PC-9 (cell line): ENCODE data around the gene EMSY. TPM values are rescaled to one million over a fixed set of nuclear protein-coding genes. Genes with fewer than 3 reads are reported as not detected.

Source experiments
- BruUV-seq: library from RNA; stranded (reverse); fragments of 400-500 nt; replicated peaks from 2 replicates; lab custom pipeline; 2021; lab: Mats Ljungman, UMichigan
- CTCF ChIA-PET: fragments of 300-600 bp; sonication (Branson Sonifier 250); formaldehyde crosslinking; loops from one replicate; lab custom pipeline; 2022; ENCODE audit warnings: antibody characterized with exemption; lab: Charles Lee
- POLR2A ChIA-PET: fragments of 300-600 bp; sonication (Branson Sonifier 250); formaldehyde crosslinking; loops from one replicate; lab custom pipeline; 2022; ENCODE audit warnings: antibody characterized with exemption; ENCODE audit not compliant: unreplicated experiment; lab: Charles Lee
- DNase-seq, 2 experiments: peaks; one replicate each; pipeline versions ENCODE4 v3.0.0 to v3.0.0-alpha.2; 2015 to 2022; ENCODE audit warnings: mixed read lengths in 1 of 2
- H2AFZ ChIP-seq: fragments of 200-600 bp; sonication (generic); 2 replicates; pipeline ENCODE4 v1.8.1; 2017; ENCODE audit warnings: antibody characterized with exemption
- H3F3A ChIP-seq: fragments of 200-600 bp; sonication (generic); 2 replicates; pipeline ENCODE4 v1.8.1; 2017; ENCODE audit warnings: antibody characterized with exemption, mild to moderate bottlenecking, low read depth; ENCODE audit not compliant: insufficient read depth
- H3K27ac ChIP-seq: fragments of 200-600 bp; sonication (generic); 2 replicates; pipeline ENCODE4 v1.6.1; 2016; ENCODE audit warnings: mixed run types
- H3K27me3 ChIP-seq: fragments of 200-600 bp; sonication (generic); 2 replicates; pipeline ENCODE4 v1.6.1; 2016; ENCODE audit warnings: low read depth, mixed run types; ENCODE audit not compliant: insufficient read depth
- H3K36me3 ChIP-seq: fragments of 200-600 bp; sonication (generic); 2 replicates; pipeline ENCODE4 v1.6.1; 2016; ENCODE audit warnings: low read depth, mixed run types
- H3K4me1 ChIP-seq: fragments of 200-600 bp; sonication (generic); replicated peaks from 2 replicates; pipeline ENCODE4 v1.6.1; 2016; ENCODE audit warnings: mixed run types; ENCODE audit not compliant: insufficient read depth
- H3K4me2 ChIP-seq: fragments of 200-600 bp; sonication (generic); 2 replicates; pipeline ENCODE4 v1.6.1; 2017; ENCODE audit warnings: mixed run types
- H3K4me3 ChIP-seq: fragments of 200-600 bp; sonication (generic); 2 replicates; pipeline ENCODE4 v1.6.1; 2016; ENCODE audit warnings: mixed run types
- H3K79me2 ChIP-seq: fragments of 200-600 bp; sonication (generic); 2 replicates; pipeline ENCODE4 v1.6.1; 2017; ENCODE audit warnings: low read depth, mixed run types
- H3K9me2 ChIP-seq: fragments of 200-600 bp; sonication (generic); 2 replicates; pipeline ENCODE4 v1.8.1; 2017; ENCODE audit warnings: mild to moderate bottlenecking; ENCODE audit not compliant: insufficient read depth
- H3K9me3 ChIP-seq: fragments of 200-600 bp; sonication (generic); 2 replicates; pipeline ENCODE4 v1.8.1; 2016; ENCODE audit warnings: low read depth; ENCODE audit not compliant: insufficient read depth
- H4K20me1 ChIP-seq: fragments of 200-600 bp; sonication (generic); 2 replicates; pipeline ENCODE4 v1.8.1; 2017; ENCODE audit not compliant: insufficient read depth
- EZH2 ChIP-seq: fragments of 200-600 bp; sonication (generic); IDR thresholded peaks from 2 replicates; pipeline ENCODE4 v1.8.0; 2017; ENCODE audit warnings: antibody characterized with exemption, low read depth
- intact Hi-C: fragments of 100-400 bp; cut with micrococcal nuclease; formaldehyde crosslinking; loops from one replicate; pipeline ENCODE4 v1.10.0; 2022; ENCODE audit not compliant: unreplicated experiment
- total RNA-seq: library from RNA; stranded (reverse); gene quantifications from 2 replicates; pipeline ENCODE4 v1.2.3, GENCODE V29; 2021
- TF ChIP-seq, protein P1 (sequence below): fragments of 200-600 bp; sonication (generic); conservative IDR thresholded peaks from 2 replicates; pipeline ENCODE4 v1.6.1; 2017; ENCODE audit warnings: mixed run types, antibody characterized with exemption, mild to moderate bottlenecking, moderate library complexity

The EMSY gene
- total RNA-seq, 1 experiment from 2014 or later: 37.4 TPM

DNA sequence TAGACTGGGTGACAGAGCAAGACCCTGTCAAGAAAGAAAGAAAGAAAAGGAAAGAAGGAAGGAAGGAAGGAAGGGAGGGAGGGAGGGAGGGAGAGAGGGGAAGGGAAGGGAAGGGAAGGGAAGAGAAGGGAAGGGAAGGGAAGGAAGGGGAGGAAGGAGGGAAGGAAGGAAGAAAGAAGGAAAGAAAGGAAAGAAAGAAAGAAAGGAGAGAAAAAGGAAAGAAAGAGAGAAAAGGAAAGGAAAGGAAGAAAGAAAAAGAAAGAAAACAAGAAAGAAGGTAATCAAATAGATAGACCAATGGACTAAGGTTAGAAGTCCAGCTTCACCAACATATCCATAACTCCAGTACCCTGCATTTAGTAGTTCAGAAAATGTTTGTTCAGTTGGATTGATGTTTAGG lies 18.2 kb upstream of the EMSY start:
- no TSS peak for BruUV-seq
- Histone ChIP-seq H3K9me3 (no peaks in the 10 kb centered on the region), H3K79me2 (no peaks in the 10 kb centered on the region), H3K4me3 (no peak overlapping the region), H4K20me1 (no peaks in the 10 kb centered on the region), H2AFZ (no peak overlapping the region), H3K27ac (no peak overlapping the region), H3K9me2 (no peaks in the 10 kb centered on the region), H3K36me3 (no peaks in the 10 kb centered on the region), H3F3A (no peaks in the 10 kb centered on the region), H3K4me1 (no peaks in the 10 kb centered on the region), H3K4me2 (no peak overlapping the region), H3K27me3 (no peaks in the 10 kb centered on the region; the same call in 1 of the 2 replicates)
- ChIA-PET CTCF (no interaction called here), POLR2A (no interaction called here)
- TF ChIP-seq, protein P1, sequence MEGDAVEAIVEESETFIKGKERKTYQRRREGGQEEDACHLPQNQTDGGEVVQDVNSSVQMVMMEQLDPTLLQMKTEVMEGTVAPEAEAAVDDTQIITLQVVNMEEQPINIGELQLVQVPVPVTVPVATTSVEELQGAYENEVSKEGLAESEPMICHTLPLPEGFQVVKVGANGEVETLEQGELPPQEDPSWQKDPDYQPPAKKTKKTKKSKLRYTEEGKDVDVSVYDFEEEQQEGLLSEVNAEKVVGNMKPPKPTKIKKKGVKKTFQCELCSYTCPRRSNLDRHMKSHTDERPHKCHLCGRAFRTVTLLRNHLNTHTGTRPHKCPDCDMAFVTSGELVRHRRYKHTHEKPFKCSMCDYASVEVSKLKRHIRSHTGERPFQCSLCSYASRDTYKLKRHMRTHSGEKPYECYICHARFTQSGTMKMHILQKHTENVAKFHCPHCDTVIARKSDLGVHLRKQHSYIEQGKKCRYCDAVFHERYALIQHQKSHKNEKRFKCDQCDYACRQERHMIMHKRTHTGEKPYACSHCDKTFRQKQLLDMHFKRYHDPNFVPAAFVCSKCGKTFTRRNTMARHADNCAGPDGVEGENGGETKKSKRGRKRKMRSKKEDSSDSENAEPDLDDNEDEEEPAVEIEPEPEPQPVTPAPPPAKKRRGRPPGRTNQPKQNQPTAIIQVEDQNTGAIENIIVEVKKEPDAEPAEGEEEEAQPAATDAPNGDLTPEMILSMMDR: no peak
- no peak for TF ChIP-seq EZH2
- intact Hi-C loops: no loop called here
- no peak for DNase-seq

DNA sequence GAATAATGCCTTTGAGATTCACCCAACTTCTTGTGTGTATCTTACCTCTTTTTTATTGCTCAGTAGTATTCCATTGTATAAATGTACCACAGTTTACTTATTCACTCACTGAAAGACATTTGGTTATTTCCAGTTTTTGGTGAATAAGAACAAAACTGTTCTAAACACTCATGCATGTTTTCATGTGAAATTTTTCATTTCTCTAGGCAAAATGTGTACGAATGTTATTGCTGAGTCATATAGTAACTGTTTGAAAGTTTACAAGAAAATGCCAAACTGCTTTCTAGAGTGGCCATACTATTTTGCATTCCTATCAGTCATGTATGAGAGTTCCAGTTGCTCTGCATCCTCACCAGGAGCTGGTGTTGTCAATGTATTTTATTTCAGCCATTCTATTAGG lies 8.8 kb upstream of the EMSY start:
- no TSS peak for BruUV-seq
- H4K20me1 ChIP-seq: no peaks in the 10 kb centered on the region
- no peaks in the 10 kb centered on the region for H3K9me3 ChIP-seq
- DNase-seq: no peak
- H3K79me2 ChIP-seq: no peaks in the 10 kb centered on the region
- H3K36me3 ChIP-seq: no peaks in the 10 kb centered on the region
- no peaks in the 10 kb centered on the region for H3F3A ChIP-seq
- TF ChIP-seq, protein P1: no peak
- no peak for TF ChIP-seq EZH2
- H3K27me3 ChIP-seq: no peaks in the 10 kb centered on the region
- H3K27ac ChIP-seq: no peak overlapping the region
- POLR2A ChIA-PET: no interaction called here
- no peak overlapping the region for H3K4me2 ChIP-seq
- H2AFZ ChIP-seq: no peak overlapping the region
- intact Hi-C loops: no loop called here
- no peaks in the 10 kb centered on the region for H3K4me1 ChIP-seq
- no peaks in the 10 kb centered on the region for H3K9me2 ChIP-seq
- CTCF ChIA-PET: no interaction called here
- no peak overlapping the region for H3K4me3 ChIP-seq

DNA sequence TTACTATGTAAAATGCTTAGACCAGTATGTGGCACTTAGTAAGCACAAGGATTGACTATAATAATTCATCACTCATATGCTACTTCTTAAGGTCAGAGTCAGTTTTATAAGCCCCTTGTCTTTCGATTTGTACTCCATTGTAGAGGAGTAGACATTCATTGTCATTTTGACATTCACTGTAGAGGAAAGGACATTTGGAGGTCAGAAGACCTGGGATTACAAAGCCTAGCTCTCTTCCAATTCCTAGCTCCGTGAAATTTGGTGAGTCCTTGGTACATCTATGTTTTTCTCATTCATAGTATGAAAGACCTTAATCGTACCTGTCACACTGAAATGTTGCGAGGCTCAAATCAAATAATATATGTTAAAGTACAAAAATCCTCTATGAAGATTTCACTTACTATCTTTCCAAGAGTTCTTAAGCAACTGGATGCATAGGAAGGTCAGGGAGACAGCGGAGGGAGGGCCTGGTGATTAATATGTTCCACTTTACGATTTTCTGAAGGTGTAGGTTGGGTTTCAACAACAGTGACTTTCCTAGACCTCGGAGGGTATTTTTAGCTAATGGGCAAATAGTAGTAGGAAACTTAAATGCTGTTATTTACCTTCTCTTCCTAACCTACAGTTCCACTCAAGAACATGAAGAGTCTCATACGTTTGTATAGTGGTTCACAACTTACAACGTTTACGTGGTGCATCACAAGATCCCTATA lies 1.4 kb upstream of the EMSY start:
- H3K27me3 ChIP-seq: no peaks in the 10 kb centered on the region
- ChIA-PET POLR2A (no interaction called here), CTCF (no interaction called here)
- peak overlapping the region; percentile 73 for H3K4me3 ChIP-seq
- H3K4me2 ChIP-seq: peak overlapping the region; percentile 87
- H3K27ac ChIP-seq: peak overlapping the region; percentile 66; the same call in 1 of the 2 replicates
- peaks cover 19% of the 10 kb centered on the region for H3K36me3 ChIP-seq
- TF ChIP-seq, protein P1: no peak
- TF ChIP-seq EZH2: no peak
- intact Hi-C loops: loop anchor here (10.0 kb wide), 1 partner anchor 341 kb away; the partner anchor contains the start of gene TSKU
- BruUV-seq: no TSS peak
- H3K9me3 ChIP-seq: no peaks in the 10 kb centered on the region
- H3F3A ChIP-seq: no peaks in the 10 kb centered on the region
- H2AFZ ChIP-seq: peak overlapping the region; percentile 88
- peaks cover 10% of the 10 kb centered on the region for H4K20me1 ChIP-seq
- no peak for DNase-seq
- H3K9me2 ChIP-seq: no peaks in the 10 kb centered on the region
- peaks cover 20% of the 10 kb centered on the region for H3K4me1 ChIP-seq
- H3K79me2 ChIP-seq: peaks cover 56% of the 10 kb centered on the region
